Kidney (tissue), 14 donors: ENCODE measurements around the gene COL11A2. TPM values are rescaled to one million over a fixed set of nuclear protein-coding genes. Genes with fewer than 3 reads are reported as not detected.

Experiments
- DNase-seq, 5 donors: peaks; one replicate each; pipeline ENCODE4 v3.0.0-alpha.2; 2013 to 2020
- FAIRE-seq: peaks from 2 replicates; lab custom pipeline; 2012; peaks lifted over from hg19 to GRCh38; lab: Jason Lieb, UNC
- H3K27ac ChIP-seq, 2 donors: one replicate each; pipeline ENCODE4 v1.7.0; 2013; ENCODE audit warnings: low read depth in 2 of 2, low read length in 2 of 2, inconsistent platforms in 1 of 2
- H3K27me3 ChIP-seq: one replicate; pipeline ENCODE4 v1.7.1; 2013; ENCODE audit warnings: low read length, inconsistent platforms; ENCODE audit not compliant: control insufficient read depth, insufficient read depth
- H3K36me3 ChIP-seq, 3 donors: one replicate each; pipeline versions ENCODE4 v1.7.0 to v1.7.1; 2013; ENCODE audit warnings: low read length in 3 of 3, control low read depth in 1 of 3, inconsistent platforms in 1 of 3; ENCODE audit not compliant: insufficient read depth in 3 of 3, control insufficient read depth in 2 of 3
- H3K4me1 ChIP-seq, 3 donors: one replicate each; pipeline versions ENCODE4 v1.7.0 to v1.7.1; 2013; ENCODE audit warnings: low read length in 3 of 3, inconsistent platforms in 1 of 3, low read depth in 1 of 3; ENCODE audit not compliant: control insufficient read depth in 2 of 3, insufficient read depth in 2 of 3
- H3K4me3 ChIP-seq, 3 donors: one replicate each; pipeline versions ENCODE4 v1.7.0 to v1.8.1; 2013; ENCODE audit warnings: low read length in 3 of 3, control low read depth in 1 of 3, inconsistent platforms in 1 of 3
- H3K9ac ChIP-seq, 3 donors: one replicate each; pipeline versions ENCODE4 v1.7.0 to v1.7.1; 2013; ENCODE audit warnings: low read length in 3 of 3, control low read depth in 1 of 3, inconsistent platforms in 1 of 3
- H3K9me3 ChIP-seq, 3 donors: one replicate each; pipeline versions ENCODE4 v1.7.0 to v1.7.1; 2013; ENCODE audit warnings: low read length in 3 of 3, control low read depth in 1 of 3, inconsistent platforms in 1 of 3; ENCODE audit not compliant: control insufficient read depth in 2 of 3, insufficient read depth in 1 of 3
- intact Hi-C: fragments of 100-400 bp; cut with DNase I; formaldehyde crosslinking; loops from one replicate; pipeline ENCODE4 v1.11.1; 2022
- polyA plus RNA-seq: library from polyadenylated mRNA; stranded (reverse); fragments of 350-450 nt; fragmentation: Illumina TruSeq; extraction: RNeasy Lipid Tissue Mini Kit (QIAGEN cat#74804); gene quantifications from one replicate; pipeline ENCODE4 v1.2.3, GENCODE V29; 2014; ENCODE audit warnings: low read depth, low replicate concordance; ENCODE audit not compliant: insufficient read depth
- total RNA-seq: library from RNA; stranded (reverse); fragmentation: NEBNext Ultra II Directional; extraction: Animal tissue kit (Norgen Biotek cat#: 25700); gene quantifications from one replicate; pipeline ENCODE4 v1.2.1, GENCODE V29; 2021
- TF ChIP-seq, protein P1 (sequence below): IDR thresholded peaks from 3 replicates; pipeline ENCODE4 v1.5.1; 2012; ENCODE audit warnings: mild to moderate bottlenecking, moderate library complexity, borderline replicate concordance; ENCODE audit not compliant: insufficient read depth; ENCODE audit errors: extremely low read depth
- donor health status: control.
- donor health status: control.
- donor health status: control.
- donor health status: control.
- donor health status: control.
- donor health status: DM: yes; HTN: yes; CAD: no.
- donor health status: Normal renal cell carcinoma (clear cell type).

COL11A2 gene
- total and polyA plus RNA-seq, 2 donors from 2014 or later, result 0.85 to 2.3 TPM

GRCh38 chr6:33139596-33140206 is 52.6 kb downstream of the COL11A2 start:
- H3K4me3 ChIP-seq, result no peak overlapping the region
- intact Hi-C loops, result no loop called here
- H3K27ac ChIP-seq, result no peak overlapping the region
- TF ChIP-seq, protein P1, sequence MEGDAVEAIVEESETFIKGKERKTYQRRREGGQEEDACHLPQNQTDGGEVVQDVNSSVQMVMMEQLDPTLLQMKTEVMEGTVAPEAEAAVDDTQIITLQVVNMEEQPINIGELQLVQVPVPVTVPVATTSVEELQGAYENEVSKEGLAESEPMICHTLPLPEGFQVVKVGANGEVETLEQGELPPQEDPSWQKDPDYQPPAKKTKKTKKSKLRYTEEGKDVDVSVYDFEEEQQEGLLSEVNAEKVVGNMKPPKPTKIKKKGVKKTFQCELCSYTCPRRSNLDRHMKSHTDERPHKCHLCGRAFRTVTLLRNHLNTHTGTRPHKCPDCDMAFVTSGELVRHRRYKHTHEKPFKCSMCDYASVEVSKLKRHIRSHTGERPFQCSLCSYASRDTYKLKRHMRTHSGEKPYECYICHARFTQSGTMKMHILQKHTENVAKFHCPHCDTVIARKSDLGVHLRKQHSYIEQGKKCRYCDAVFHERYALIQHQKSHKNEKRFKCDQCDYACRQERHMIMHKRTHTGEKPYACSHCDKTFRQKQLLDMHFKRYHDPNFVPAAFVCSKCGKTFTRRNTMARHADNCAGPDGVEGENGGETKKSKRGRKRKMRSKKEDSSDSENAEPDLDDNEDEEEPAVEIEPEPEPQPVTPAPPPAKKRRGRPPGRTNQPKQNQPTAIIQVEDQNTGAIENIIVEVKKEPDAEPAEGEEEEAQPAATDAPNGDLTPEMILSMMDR, result no peak
- H3K4me1 ChIP-seq, result peaks cover 0 to 3% (median 0%) of the 10 kb centered on the region in 3 donors
- H3K27me3 ChIP-seq, result no peaks in the 10 kb centered on the region
- H3K9me3 ChIP-seq, result no peaks in the 10 kb centered on the region
- FAIRE-seq (no peak), DNase-seq (no peak)
- H3K9ac ChIP-seq, result no peak overlapping the region
- no peaks in the 10 kb centered on the region for H3K36me3 ChIP-seq

- Histone ChIP-seq H3K27ac (no peak overlapping the region), H3K4me3 (no peak overlapping the region), H3K36me3 (no peaks in the 10 kb centered on the region), H3K27me3 (no peaks in the 10 kb centered on the region), H3K4me1 (no peaks in the 10 kb centered on the region), H3K9ac (no peak overlapping the region), H3K9me3 (no peaks in the 10 kb centered on the region)
- intact Hi-C loops, result no loop called here
- TF ChIP-seq, protein P1, result no peak
- FAIRE-seq (no peak), DNase-seq (peak in 2 of 5 donors; percentile 57 to 60)
Measured at GRCh38 chr6:33136310-33136900, 55.9 kb downstream of the COL11A2 start.

- Histone ChIP-seq H3K9me3 (no peaks in the 10 kb centered on the region), H3K9ac (no peak overlapping the region), H3K36me3 (no peaks in the 10 kb centered on the region), H3K4me3 (no peak overlapping the region), H3K4me1 (no peaks in the 10 kb centered on the region), H3K27ac (no peak overlapping the region), H3K27me3 (no peaks in the 10 kb centered on the region)
- TF ChIP-seq, protein P1, result no peak
- DNase-seq, result no peak
- no peak for FAIRE-seq
- intact Hi-C loops, result no loop called here
Measured at GRCh38 chr6:33132081-33132524, 60.2 kb downstream of the COL11A2 start.
